H9 (cell line): Measurements from ENCODE around the gene HSD11B1L. TPM values are rescaled to one million over a fixed set of nuclear protein-coding genes. Genes with fewer than 3 reads are reported as not detected.

Source experiments
- DNase-seq: peaks from one replicate; pipeline ENCODE4 v3.0.0-alpha.2; 2017
- H2AFZ ChIP-seq: one replicate; pipeline ENCODE4 v1.6.1; 2013; ENCODE audit warnings: mild to moderate bottlenecking, low read length, control low read depth, moderate library complexity
- H2AK5ac ChIP-seq: 2 replicates; pipeline ENCODE4 v1.6.1; 2013; ENCODE audit warnings: low read length, control low read depth, mixed read lengths; ENCODE audit not compliant: insufficient read length
- H2BK120ac ChIP-seq: one replicate; pipeline ENCODE4 v1.6.1; 2013; ENCODE audit warnings: low read depth, mild to moderate bottlenecking, low read length, control low read depth, inconsistent platforms; ENCODE audit not compliant: poor library complexity, severe bottlenecking
- H2BK12ac ChIP-seq: 2 replicates; pipeline ENCODE4 v1.6.1; 2013; ENCODE audit warnings: low read length, control low read depth, mixed read lengths, low read depth; ENCODE audit not compliant: insufficient read length
- H2BK15ac ChIP-seq: 2 replicates; pipeline ENCODE4 v1.6.1; 2013; ENCODE audit warnings: low read depth, low read length, control low read depth
- H2BK20ac ChIP-seq: one replicate; pipeline ENCODE4 v1.6.1; 2013; ENCODE audit warnings: low read depth, mild to moderate bottlenecking, low read length, control low read depth, inconsistent platforms; ENCODE audit not compliant: poor library complexity, severe bottlenecking
- H2BK5ac ChIP-seq: 2 replicates; pipeline ENCODE4 v1.6.1; 2013; ENCODE audit warnings: low read length, control low read depth, mixed read lengths; ENCODE audit not compliant: insufficient read length
- H3K14ac ChIP-seq: 2 replicates; pipeline ENCODE4 v1.6.1; 2013; ENCODE audit warnings: low read length, control low read depth; ENCODE audit not compliant: insufficient read depth
- H3K18ac ChIP-seq: 2 replicates; pipeline ENCODE4 v1.6.1; 2013; ENCODE audit warnings: low read depth, mild to moderate bottlenecking, mixed read lengths, low read length, control low read depth; ENCODE audit not compliant: insufficient read length
- H3K23ac ChIP-seq: 2 replicates; pipeline ENCODE4 v1.6.1; 2013; ENCODE audit warnings: low read length, control low read depth, mixed read lengths, low read depth; ENCODE audit not compliant: insufficient read length
- H3K23me2 ChIP-seq: 2 replicates; pipeline ENCODE4 v1.6.1; 2013; ENCODE audit warnings: low read depth, mild to moderate bottlenecking, mixed read lengths, low read length, control low read depth; ENCODE audit not compliant: insufficient read length, poor library complexity, severe bottlenecking
- H3K27ac ChIP-seq: 2 replicates; pipeline ENCODE4 v1.5.1; 2013; ENCODE audit warnings: low read length, control low read depth, mixed read lengths, low read depth; ENCODE audit not compliant: insufficient read length
- H3K27me3 ChIP-seq: 2 replicates; pipeline ENCODE4 v1.6.1; 2013; ENCODE audit warnings: low read length, control low read depth, inconsistent platforms; ENCODE audit not compliant: insufficient read depth
- H3K4ac ChIP-seq: 2 replicates; pipeline ENCODE4 v1.6.1; 2013; ENCODE audit warnings: low read depth, mild to moderate bottlenecking, control low read depth, inconsistent platforms, low read length, moderate library complexity
- H3K4me1 ChIP-seq: 2 replicates; pipeline ENCODE4 v1.6.1; 2013; ENCODE audit warnings: low read length, control low read depth, inconsistent platforms; ENCODE audit not compliant: insufficient read depth
- H3K4me2 ChIP-seq: 2 replicates; pipeline ENCODE4 v1.6.1; 2013; ENCODE audit warnings: low read length, control low read depth, mixed read lengths; ENCODE audit not compliant: insufficient read length, insufficient read depth
- H3K56ac ChIP-seq: 2 replicates; pipeline ENCODE4 v1.6.1; 2013; ENCODE audit warnings: low read depth, mild to moderate bottlenecking, mixed read lengths, low read length, control low read depth; ENCODE audit not compliant: insufficient read length
- H3K79me1 ChIP-seq: 2 replicates; pipeline ENCODE4 v1.6.1; 2013; ENCODE audit warnings: low read depth, mild to moderate bottlenecking, moderate library complexity, low read length, control low read depth, inconsistent platforms; ENCODE audit not compliant: insufficient read depth, poor library complexity, severe bottlenecking
- H3K79me2 ChIP-seq: 2 replicates; pipeline ENCODE4 v1.6.1; 2013; ENCODE audit warnings: low read length, control low read depth, inconsistent platforms; ENCODE audit not compliant: insufficient read depth
- H3K9ac ChIP-seq: 2 replicates; pipeline ENCODE4 v1.6.1; 2013; ENCODE audit warnings: low read length, control low read depth, mixed read lengths; ENCODE audit not compliant: insufficient read length; ENCODE audit errors: extremely low read depth
- H3K9me3 ChIP-seq: one replicate; pipeline ENCODE4 v1.6.1; 2013; ENCODE audit warnings: low read depth, low read length, inconsistent platforms; ENCODE audit not compliant: control insufficient read depth
- H3T11ph ChIP-seq: one replicate; pipeline ENCODE4 v1.6.1; 2013; ENCODE audit warnings: mild to moderate bottlenecking, low read length, control low read depth, inconsistent platforms
- H4K20me1 ChIP-seq: one replicate; pipeline ENCODE4 v1.6.1; 2013; ENCODE audit not compliant: control insufficient read depth, insufficient read length, insufficient read depth
- H4K5ac ChIP-seq: 2 replicates; pipeline ENCODE4 v1.6.1; 2013; ENCODE audit warnings: low read depth, mild to moderate bottlenecking, mixed read lengths, low read length, control low read depth; ENCODE audit not compliant: insufficient read length
- H4K8ac ChIP-seq: replicated peaks from 2 replicates; pipeline ENCODE4 v1.6.1; 2013; ENCODE audit warnings: low read length, control low read depth, mixed read lengths, low read depth; ENCODE audit not compliant: insufficient read length
- H4K91ac ChIP-seq: 2 replicates; pipeline ENCODE4 v1.6.1; 2013; ENCODE audit warnings: low read depth, mild to moderate bottlenecking, moderate library complexity, mixed read lengths, low read length, control low read depth; ENCODE audit not compliant: insufficient read length
- H3K27ac Mint-ChIP-seq, 3 experiments: 2 replicates in 2 of 3; 3 replicates in 1 of 3; pipeline ENCODE4 v1.8.0; 2020 to 2021; ENCODE audit warnings: mixed read lengths in 3 of 3, mild to moderate bottlenecking in 1 of 3, moderate library complexity in 1 of 3
- H3K27me3 Mint-ChIP-seq: 2 replicates; pipeline ENCODE4 v1.8.0; 2021; ENCODE audit warnings: low read depth, mild to moderate bottlenecking, moderate library complexity, mixed read lengths
- H3K36me3 Mint-ChIP-seq, 3 experiments: 2 replicates in 2 of 3; 3 replicates in 1 of 3; pipeline ENCODE4 v1.8.0; 2020 to 2021; ENCODE audit warnings: low read depth in 3 of 3, mixed read lengths in 3 of 3; ENCODE audit not compliant: insufficient read depth in 1 of 3
- H3K4me1 Mint-ChIP-seq, 2 experiments: 2 replicates each; pipeline ENCODE4 v1.8.0; 2020; ENCODE audit warnings: mixed read lengths in 2 of 2
- H3K4me3 Mint-ChIP-seq, 2 experiments: 2 replicates in 1 of 2; 3 replicates in 1 of 2; pipeline ENCODE4 v1.8.0; 2020 to 2021; ENCODE audit warnings: mild to moderate bottlenecking in 2 of 2, mixed read lengths in 2 of 2, moderate library complexity in 1 of 2
- H3K9me3 Mint-ChIP-seq, 2 experiments: 2 replicates in 1 of 2; 3 replicates in 1 of 2; pipeline ENCODE4 v1.8.0; 2020; ENCODE audit warnings: mild to moderate bottlenecking in 2 of 2, mixed read lengths in 2 of 2, moderate library complexity in 1 of 2
- WGBS: extraction: QIAGEN DNeasy Blood & Tissue Kit; methylation state at CpG from one replicate; pipeline ENCODE4 v1.1.7; 2013; ENCODE audit warnings: missing lambda C conversion rate, low lambda C conversion rate, mixed read lengths; ENCODE audit not compliant: insufficient read length; ENCODE audit errors: extremely low coverage; 5-methylcytosine and 5-hydroxymethylcytosine counted together
- total RNA-seq: library from RNA; stranded (reverse); gene quantifications from 2 replicates; pipeline ENCODE4 v1.2.1, GENCODE V29; 2021
- TF ChIP-seq, protein P1 (sequence below): fragments of 200-600 bp; sonication (generic); conservative IDR thresholded peaks from 3 replicates; pipeline ENCODE4 v1.8.0; 2021; ENCODE audit warnings: antibody characterized with exemption, mild to moderate bottlenecking

HSD11B1L gene
- total RNA-seq, 1 experiment from 2014 or later, result 9.3 TPM

DNA sequence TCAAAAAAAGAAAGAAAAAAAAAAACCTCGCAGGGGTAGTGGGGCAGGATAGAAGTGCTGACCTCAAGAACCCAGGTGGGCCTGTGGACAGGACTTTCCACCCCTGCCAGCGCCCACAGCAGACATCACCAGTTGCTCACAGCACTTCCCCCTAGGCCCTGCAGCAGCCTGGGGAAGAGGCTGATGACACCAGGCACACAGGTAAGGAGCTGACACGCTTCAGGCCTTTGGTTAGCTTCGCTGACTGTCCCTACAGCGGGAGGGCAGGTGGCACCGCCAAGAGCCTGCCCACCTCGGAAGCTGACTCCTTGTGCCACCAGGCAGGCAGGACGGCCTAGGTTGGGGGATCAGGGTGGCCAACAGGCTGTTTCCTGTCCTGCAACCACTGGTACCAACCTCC lies 30.2 kb downstream of the HSD11B1L start:
- Histone ChIP-seq H3K56ac (no peak overlapping the region), H2BK120ac (no peak overlapping the region), H2BK12ac (no peak overlapping the region), H3K4me2 (no peak overlapping the region), H3K9me3 (no peaks in the 10 kb centered on the region), H3K27me3 (no peaks in the 10 kb centered on the region), H3K4ac (no peak overlapping the region), H3T11ph (no peak overlapping the region), H2BK15ac (no peak overlapping the region), H3K23ac (no peak overlapping the region), H2AFZ (no peak overlapping the region), H3K14ac (no peak overlapping the region), H4K20me1 (no peaks in the 10 kb centered on the region), H2AK5ac (no peak overlapping the region), H3K23me2 (peaks cover 2% of the 10 kb centered on the region), H3K27ac (no peak overlapping the region), H3K4me1 (no peaks in the 10 kb centered on the region), H3K79me1 (no peaks in the 10 kb centered on the region), H2BK5ac (no peak overlapping the region), H4K5ac (no peak overlapping the region), H2BK20ac (no peak overlapping the region), H4K8ac (no peak overlapping the region), H3K79me2 (peaks cover 3% of the 10 kb centered on the region; the same call in 1 of the 2 replicates), H4K91ac (no peak overlapping the region), H3K18ac (no peak overlapping the region), H3K9ac (no peak overlapping the region)
- H3K27ac Mint-ChIP-seq, result no peak overlapping the region; a peak in 1 of 7 replicates
- DNase-seq, result no peak
- TF ChIP-seq, protein P1, sequence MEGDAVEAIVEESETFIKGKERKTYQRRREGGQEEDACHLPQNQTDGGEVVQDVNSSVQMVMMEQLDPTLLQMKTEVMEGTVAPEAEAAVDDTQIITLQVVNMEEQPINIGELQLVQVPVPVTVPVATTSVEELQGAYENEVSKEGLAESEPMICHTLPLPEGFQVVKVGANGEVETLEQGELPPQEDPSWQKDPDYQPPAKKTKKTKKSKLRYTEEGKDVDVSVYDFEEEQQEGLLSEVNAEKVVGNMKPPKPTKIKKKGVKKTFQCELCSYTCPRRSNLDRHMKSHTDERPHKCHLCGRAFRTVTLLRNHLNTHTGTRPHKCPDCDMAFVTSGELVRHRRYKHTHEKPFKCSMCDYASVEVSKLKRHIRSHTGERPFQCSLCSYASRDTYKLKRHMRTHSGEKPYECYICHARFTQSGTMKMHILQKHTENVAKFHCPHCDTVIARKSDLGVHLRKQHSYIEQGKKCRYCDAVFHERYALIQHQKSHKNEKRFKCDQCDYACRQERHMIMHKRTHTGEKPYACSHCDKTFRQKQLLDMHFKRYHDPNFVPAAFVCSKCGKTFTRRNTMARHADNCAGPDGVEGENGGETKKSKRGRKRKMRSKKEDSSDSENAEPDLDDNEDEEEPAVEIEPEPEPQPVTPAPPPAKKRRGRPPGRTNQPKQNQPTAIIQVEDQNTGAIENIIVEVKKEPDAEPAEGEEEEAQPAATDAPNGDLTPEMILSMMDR, result no peak
- no CpG with 5 or more reads among the region's 8 CpGs for WGBS
- H3K9me3 Mint-ChIP-seq, result no peaks in the 10 kb centered on the region
- H3K27me3 Mint-ChIP-seq, result no peaks in the 10 kb centered on the region
- peaks cover 39 to 79% (median 64%) of the 10 kb centered on the region in 3 experiments for H3K36me3 Mint-ChIP-seq
- H3K4me1 Mint-ChIP-seq, result 0 out of 4 replicates have a peak, but pooled peaks cover 0 to 3% of the 10 kb centered on the region in 2 experiments
- no peak overlapping the region for H3K4me3 Mint-ChIP-seq
